ENCODE data around the gene CD47.

Gene CD47

DNA sequence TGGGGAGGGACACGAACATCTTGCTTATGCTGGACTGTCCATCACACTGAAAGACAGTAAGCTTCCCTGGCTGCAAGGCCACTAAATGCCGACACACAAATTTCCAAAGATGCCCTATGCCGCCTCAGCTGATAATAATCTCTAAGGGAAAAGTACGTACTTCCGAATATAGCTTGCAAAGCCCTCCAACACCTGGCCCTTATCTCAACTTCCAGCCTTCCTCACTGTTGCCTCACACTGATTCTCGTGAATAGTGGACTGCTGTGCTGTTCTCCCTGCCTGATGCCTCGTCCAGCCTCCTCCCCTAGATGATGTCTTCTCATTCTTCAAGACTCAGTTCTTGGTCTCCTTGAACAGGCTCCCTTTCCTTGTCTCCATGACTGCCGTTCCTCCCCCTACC, 72.3 kb downstream of the CD47 start:
- H3K4me3 ChIP-seq (ENCODE audit: low read depth, low read length), result no peak overlapping the region
- TF ChIP-seq, protein P1, sequence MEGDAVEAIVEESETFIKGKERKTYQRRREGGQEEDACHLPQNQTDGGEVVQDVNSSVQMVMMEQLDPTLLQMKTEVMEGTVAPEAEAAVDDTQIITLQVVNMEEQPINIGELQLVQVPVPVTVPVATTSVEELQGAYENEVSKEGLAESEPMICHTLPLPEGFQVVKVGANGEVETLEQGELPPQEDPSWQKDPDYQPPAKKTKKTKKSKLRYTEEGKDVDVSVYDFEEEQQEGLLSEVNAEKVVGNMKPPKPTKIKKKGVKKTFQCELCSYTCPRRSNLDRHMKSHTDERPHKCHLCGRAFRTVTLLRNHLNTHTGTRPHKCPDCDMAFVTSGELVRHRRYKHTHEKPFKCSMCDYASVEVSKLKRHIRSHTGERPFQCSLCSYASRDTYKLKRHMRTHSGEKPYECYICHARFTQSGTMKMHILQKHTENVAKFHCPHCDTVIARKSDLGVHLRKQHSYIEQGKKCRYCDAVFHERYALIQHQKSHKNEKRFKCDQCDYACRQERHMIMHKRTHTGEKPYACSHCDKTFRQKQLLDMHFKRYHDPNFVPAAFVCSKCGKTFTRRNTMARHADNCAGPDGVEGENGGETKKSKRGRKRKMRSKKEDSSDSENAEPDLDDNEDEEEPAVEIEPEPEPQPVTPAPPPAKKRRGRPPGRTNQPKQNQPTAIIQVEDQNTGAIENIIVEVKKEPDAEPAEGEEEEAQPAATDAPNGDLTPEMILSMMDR (IDR thresholded peaks at IDR 0.05; ENCODE audit: low read depth, low read length), result no peak

DNA sequence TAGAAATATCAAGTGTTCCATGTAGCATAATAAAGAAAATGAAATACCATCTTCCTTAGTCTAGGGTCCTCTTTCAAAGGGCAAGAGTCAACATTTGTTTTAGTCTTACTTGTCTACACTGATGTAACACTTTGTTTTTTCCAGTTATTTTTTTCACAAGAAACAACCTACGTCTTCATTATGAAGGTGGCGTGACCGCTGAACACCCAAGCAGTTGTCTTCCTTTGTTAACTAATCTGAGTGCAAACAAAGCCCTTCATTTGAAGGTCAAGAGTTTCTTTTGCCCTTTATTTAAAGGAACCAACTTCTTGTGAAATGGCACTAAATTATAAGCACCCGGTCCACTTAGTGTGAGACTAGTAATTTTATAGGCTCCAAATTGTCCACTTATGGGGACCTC, 73.2 kb downstream of the CD47 start:
- TF ChIP-seq, protein P1 (IDR thresholded peaks at IDR 0.05; ENCODE audit: low read depth, low read length), result no peak
- H3K4me3 ChIP-seq (ENCODE audit: low read depth, low read length), result no peak overlapping the region

DNA sequence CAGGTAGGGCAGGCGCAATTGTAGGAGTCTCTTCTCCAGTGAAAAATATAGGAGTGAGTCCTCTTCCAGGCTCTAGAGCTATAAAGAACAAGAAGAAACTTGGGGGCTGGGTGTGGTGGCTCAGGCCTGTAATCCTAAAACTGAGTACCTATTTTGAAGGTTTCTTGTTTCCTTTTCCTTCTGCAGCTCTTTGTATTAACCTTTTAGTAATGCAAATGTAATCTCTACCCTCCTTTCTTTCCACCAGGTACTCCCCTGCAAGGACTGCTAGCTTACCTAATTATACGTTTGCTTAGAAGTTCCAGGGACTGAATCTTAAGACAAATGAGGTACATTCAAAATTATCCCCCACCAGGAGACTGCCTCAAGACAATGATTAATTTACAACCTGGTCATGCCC, 75.9 kb downstream of the CD47 start:
- no peak overlapping the region for H3K4me3 ChIP-seq (ENCODE audit: low read depth, low read length)
- TF ChIP-seq, protein P1 (IDR thresholded peaks at IDR 0.05; ENCODE audit: low read depth, low read length), result no peak

DNA sequence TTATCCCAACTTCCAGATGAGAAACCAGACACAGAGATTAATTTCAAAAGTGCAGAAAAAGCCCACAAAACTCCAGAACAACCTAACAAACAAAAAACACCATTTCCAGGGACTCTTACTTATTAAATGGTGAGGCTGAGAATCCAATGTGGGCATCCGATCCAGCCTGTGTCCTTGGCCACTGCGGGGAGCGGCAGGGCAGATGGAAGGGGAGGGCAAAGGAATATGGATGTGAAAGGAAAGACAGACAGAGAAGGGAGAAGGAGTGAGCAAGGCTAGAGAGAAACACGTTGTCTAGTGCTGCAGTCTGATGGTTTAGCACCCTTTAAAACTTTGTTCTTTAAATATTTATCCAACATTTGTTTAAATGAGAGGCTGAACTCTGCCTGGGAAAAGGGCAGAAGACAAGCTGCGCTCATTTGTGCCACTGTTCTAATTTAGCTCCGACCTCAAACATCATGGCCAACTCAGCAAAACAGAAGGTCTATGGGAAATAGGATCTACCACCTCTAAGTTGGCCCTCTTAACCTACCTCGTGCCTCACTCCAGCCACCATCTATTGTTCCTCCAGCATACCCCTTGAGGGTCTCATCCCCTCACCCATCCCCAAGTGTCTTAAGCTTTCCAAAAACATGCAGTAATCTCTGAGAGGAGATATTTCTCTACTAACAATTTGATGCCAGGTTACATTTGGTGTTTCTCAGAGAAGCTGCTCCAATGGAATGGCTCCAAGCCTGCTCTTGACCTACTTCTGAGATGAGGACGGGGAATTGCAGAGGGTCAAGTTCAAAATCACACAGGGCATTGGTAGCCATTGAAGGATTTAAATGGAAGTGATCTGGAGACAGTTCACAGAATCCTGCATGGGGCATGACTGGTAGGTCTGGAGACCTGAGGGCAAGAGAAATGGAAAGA, 77.4 kb downstream of the CD47 start:
- H3K4me3 ChIP-seq (ENCODE audit: low read depth, low read length), result no peak overlapping the region
- TF ChIP-seq, protein P1 (IDR thresholded peaks at IDR 0.05; ENCODE audit: low read depth, low read length), result no peak

DNA sequence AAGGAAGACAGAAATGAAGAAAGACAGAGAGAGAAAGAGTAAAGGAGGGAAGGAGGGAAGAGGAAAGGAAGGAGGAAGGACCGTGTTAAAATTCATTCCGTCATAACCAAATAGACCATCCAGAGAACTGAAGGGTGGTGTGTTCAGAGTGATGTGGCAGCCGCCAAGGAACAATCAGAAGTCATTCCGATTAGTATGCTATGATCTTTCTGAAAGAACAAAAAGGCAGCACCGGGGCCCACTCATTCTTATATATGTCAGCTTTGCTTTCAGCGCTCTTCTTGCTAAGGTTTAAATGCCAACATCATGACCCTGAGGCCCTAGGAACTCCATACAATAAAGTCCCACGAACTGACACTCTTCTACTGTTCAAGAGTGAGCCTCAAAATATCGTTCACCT, 78.5 kb downstream of the CD47 start:
- no peak overlapping the region for H3K4me3 ChIP-seq (ENCODE audit: low read depth, low read length)
- TF ChIP-seq, protein P1 (IDR thresholded peaks at IDR 0.05; ENCODE audit: low read depth, low read length), result no peak

DNA sequence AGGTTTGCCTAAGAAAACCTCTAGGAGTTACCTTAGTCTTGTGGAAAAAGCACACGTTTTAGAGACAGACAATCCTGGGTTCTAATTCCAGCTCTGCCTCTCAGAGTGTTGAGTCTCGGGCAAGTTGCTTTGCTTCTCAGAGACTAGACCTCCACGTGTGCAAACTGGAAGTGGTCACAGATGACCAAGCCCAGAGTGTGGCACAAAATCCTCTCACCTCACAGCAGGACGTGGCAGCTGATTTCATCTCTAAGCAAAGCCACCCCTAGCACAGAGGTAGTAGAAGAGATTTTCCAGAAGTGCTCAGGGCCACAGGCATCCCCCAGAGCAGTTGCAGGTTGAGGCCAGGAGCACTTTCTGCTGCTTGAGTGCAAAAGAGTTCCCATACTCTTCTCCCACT, 79.2 kb downstream of the CD47 start:
- no peak overlapping the region for H3K4me3 ChIP-seq (ENCODE audit: low read depth, low read length)
- TF ChIP-seq, protein P1 (IDR thresholded peaks at IDR 0.05; ENCODE audit: low read depth, low read length), result no peak

DNA sequence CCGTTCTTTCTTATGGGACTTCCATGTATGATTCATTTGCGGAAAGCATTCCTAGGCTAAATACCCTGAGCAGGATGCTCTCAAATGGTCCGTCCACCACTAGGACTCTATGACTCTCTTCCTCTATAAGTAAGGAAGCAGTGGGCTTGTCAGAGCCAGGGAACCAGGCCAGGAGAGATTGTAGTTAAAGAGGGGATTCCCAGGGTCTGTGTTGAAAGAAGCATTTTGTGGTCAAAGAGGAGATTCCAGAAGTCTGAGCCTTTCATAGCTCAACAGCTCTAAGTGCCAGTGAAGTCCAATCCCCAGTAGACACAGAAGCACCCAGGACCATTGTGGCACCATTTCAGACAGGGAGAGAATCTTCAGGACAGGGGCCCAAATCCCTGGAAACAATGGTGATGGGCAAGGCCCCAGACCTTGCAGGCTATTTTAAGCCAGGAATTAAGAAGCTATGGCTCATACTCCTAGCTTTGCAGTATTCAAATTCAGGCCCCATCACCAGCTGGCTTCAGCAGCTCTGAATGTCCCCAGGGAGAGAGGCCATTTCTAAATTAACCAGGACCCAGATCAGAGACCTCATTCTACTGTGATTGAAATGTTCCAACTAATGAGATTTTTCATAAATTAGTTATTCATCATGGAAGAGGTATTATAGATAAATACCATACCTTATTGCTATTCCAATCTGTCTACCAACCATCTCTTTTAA, 81.7 kb downstream of the CD47 start:
- TF ChIP-seq, protein P1 (IDR thresholded peaks at IDR 0.05; ENCODE audit: low read depth, low read length), result no peak
- H3K4me3 ChIP-seq (ENCODE audit: low read depth, low read length), result no peak overlapping the region
